Measurements from ENCODE around the gene GOLGA1.
"Not testable (repeated sequence)": the region's sequence is repeated elsewhere in the genome, so short reads cannot be mapped to it uniquely, and the experiment has no call there.

GOLGA1 gene

DNA sequence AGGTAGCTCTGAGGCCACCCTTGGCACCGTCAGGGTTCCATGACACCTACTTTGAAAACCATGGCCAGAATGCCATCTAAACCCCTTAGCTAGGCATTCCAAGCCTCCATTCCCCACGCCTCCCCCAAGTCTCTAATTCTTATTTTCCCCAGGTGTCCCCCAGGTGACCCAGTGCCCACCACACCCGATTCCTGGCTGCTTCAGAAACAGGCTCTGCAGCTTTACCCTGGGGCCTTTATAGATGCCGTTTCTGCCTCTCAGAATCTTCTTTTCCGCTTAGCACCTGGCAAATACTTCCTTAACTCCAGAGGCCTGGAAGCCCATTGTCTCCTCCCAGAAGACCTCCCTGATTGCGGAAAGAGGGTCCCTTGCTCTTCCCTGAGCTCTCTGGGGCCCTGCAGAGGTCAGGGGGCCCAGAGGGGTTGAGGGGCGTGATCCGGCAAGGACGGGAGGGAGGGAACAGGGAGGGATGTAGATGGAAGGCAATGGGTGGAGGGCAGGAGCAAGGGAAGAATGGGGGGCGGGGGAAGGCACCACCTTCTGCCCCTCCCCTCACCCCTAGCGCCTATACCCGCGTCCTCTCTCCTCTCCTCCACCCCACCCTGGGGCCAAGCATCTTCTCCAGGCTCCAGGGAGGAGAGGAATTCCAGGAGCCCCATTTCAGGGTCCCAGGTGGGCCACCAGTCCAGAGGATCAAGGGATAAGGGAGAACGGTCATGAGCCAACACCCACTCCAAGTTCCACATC lies 99.6 kb downstream of the GOLGA1 start:
- TF ChIP-seq, protein P1, sequence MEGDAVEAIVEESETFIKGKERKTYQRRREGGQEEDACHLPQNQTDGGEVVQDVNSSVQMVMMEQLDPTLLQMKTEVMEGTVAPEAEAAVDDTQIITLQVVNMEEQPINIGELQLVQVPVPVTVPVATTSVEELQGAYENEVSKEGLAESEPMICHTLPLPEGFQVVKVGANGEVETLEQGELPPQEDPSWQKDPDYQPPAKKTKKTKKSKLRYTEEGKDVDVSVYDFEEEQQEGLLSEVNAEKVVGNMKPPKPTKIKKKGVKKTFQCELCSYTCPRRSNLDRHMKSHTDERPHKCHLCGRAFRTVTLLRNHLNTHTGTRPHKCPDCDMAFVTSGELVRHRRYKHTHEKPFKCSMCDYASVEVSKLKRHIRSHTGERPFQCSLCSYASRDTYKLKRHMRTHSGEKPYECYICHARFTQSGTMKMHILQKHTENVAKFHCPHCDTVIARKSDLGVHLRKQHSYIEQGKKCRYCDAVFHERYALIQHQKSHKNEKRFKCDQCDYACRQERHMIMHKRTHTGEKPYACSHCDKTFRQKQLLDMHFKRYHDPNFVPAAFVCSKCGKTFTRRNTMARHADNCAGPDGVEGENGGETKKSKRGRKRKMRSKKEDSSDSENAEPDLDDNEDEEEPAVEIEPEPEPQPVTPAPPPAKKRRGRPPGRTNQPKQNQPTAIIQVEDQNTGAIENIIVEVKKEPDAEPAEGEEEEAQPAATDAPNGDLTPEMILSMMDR (IDR thresholded peaks at IDR 0.05) = no peak
- TF ChIP-seq ZFX (IDR thresholded peaks at IDR 0.05; ENCODE audit: borderline replicate concordance) = no peak
- H3K27ac ChIP-seq = no peak overlapping the region

DNA sequence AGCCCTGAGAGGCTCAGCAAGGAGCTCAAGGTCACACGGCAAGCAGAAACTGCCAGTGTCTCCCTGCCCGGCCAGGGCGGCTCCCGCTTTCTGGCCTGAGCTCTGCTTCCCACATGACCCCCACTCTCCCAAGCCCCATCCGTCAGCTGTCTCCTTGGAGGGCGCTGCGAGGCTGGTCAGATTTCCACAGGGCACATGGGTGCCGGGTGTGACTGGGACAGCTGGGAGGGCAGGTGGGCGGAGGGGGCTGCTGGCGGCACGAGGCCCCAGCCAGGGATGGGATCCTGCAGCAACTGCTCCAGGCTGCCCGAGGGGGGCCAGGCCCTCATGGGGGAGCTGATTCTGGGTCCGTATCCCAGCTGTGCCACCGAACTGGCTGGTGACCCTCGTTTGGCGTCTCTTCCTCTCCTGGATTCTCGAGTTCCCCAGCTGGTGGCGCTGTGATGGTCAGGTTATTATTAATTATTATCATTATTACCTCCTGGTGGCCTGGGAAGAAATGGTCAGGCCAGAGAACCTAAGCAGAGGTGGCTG lies 100.5 kb downstream of the GOLGA1 start:
- no peak for TF ChIP-seq ZFX (IDR thresholded peaks at IDR 0.05; ENCODE audit: borderline replicate concordance)
- TF ChIP-seq, protein P1 (IDR thresholded peaks at IDR 0.05) = peak; percentile 69
- no peak overlapping the region for H3K27ac ChIP-seq

DNA sequence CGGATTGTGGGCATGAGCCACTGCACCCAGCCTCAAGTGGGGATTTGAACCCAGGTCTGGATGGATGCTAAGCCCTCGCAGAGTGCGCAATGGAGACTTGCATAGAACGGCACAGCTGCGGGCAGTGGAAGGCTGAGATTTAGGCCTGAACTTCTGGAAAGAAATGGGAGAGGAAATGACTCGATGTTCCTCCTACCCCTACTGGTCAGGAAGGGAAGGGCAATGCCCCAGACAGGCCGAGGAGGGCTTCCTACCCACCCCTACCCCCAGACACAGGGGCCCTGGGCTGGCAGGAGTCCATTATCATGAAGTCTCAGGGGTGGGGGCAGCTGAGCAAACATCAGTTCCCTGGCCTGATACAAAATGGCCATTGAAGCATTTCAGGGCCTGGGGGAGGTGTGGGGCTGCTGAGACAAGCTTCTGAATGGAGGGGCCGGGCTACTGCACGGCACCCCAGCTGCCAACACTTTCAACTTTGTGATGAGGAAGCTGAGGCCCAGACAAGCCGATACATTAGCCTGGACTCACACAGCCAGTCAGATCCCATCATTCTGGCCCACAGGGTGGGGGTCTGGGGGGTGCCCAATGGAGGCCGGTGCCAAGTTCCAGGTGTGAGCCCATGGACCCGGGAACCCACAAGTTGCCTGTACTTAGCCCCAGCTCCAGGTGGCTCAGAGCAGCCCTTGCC lies 101.1 kb downstream of the GOLGA1 start:
- no peak for TF ChIP-seq ZFX (IDR thresholded peaks at IDR 0.05; ENCODE audit: borderline replicate concordance)
- TF ChIP-seq, protein P1 (IDR thresholded peaks at IDR 0.05) = peak; percentile 22; the same call in 1 of the 2 replicates
- no peak overlapping the region for H3K27ac ChIP-seq

DNA sequence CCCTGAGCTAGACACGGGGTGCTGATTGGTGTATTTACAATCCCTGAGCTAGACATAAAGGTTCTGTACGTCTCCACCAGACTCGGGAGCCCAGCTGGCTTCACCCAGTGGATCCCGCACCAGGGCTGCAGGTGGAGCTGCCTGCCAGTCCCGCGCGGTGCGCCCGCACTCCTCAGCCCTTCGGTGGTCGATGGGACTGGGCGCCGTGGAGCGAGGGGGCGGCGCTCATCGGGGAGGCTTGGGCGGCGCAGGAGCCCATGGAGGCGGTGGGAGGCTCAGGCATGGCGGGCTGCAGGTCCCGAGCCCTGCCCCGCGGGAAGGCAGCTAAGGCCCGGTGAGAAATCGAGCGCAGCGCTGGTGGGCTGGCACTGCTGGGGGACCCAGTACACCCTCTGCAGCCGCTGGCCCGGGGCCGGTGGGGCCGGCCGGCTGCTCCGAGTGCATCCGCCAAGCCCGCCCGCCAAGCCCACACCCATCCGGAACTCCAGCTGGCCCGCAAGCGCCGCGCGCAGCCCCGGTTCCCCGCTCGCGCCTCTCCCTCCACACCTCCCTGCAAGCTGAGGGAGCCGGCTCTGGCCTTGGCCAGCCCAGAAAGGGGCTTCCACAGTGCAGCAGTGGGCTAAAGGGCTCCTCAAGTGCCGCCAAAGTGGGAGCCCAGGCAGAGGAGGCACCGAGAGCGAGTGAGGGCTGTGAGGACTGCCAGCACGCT lies 102.2 kb downstream of the GOLGA1 start:
- H3K27ac ChIP-seq = not testable (repeated sequence)

DNA sequence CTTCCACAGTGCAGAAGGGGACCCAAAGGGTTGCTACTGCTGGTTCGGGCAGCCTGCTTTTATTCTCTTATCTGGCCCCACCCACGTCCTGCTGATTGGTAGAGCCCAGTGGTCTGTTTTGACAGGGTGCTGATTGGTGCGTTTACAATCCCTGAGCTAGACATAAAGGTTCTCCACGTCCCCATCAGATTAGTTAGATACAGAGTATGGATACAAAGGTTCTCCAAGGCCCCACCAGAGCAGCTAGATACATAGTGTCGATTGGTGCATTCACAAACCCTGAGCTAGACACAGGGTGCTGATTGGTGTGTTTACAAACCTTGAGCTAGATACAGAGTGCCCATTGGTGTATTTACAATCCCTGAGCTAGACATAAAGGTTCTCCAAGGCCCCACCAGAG lies 102.8 kb downstream of the GOLGA1 start:
- not testable (repeated sequence) for H3K27ac ChIP-seq

DNA sequence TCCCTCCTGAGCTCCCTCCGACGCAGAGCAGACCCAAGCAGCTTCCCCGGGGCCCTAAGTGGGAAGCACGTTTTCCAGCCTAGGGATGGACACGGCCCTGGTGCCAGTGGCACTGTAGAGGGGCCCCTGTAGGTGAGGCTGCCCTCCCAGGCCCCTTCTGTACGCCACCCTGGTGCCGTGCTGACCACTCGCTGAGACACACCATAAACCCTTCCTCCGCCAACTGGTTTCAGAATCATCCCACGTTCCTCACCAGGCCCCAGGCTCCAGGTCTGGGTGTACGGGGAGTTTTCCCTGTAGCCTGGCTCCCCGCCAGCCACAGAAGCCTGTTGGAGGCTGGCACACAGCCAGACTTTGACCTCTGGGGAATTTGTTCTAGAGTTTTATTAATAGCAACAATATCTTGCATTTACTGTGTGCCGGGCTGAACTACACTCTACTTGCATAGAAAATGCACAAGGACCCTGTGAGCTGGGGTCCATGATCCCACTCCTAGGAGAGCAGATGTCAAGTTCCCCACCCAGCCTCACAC lies 105.8 kb downstream of the GOLGA1 start:
- TF ChIP-seq ZFX (IDR thresholded peaks at IDR 0.05; ENCODE audit: borderline replicate concordance) = no peak
- TF ChIP-seq, protein P1 (IDR thresholded peaks at IDR 0.05) = no peak
- no peak overlapping the region for H3K27ac ChIP-seq

DNA sequence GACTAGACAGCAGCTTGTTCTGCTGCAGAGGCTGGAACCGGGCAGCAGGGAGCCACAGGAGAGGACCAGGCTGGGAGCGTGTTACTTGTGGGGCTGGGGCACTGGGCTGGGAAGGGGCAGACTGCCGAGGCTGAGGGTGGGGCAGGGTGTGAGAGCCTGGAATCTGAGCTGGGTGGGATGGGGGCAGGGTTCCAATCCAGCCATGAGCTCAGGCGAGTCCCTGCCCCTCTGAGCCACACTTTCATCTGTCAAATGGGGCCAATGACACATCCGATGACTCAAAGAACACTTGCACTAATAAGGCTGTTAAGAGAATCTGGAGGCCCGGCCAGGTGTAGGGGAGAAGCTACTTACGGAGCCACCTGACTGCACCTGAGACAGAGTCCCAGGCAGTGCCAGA lies 106.3 kb downstream of the GOLGA1 start:
- no peak overlapping the region for H3K27ac ChIP-seq
- TF ChIP-seq, protein P1 (IDR thresholded peaks at IDR 0.05) = no peak
- TF ChIP-seq ZFX (IDR thresholded peaks at IDR 0.05; ENCODE audit: borderline replicate concordance) = no peak

All from 22Rv1 (cell line).